ENCODE measurements around the gene NOL3. TPM values are rescaled to one million over a fixed set of nuclear protein-coding genes. Genes with fewer than 3 reads are reported as not detected.

NOL3 gene
- total and polyA plus RNA-seq, 2 of the 13 experiments (the other 11 are each of a cell fraction or from before 2014, with no cell fraction given), result 5.7 to 20.5 TPM

DNA sequence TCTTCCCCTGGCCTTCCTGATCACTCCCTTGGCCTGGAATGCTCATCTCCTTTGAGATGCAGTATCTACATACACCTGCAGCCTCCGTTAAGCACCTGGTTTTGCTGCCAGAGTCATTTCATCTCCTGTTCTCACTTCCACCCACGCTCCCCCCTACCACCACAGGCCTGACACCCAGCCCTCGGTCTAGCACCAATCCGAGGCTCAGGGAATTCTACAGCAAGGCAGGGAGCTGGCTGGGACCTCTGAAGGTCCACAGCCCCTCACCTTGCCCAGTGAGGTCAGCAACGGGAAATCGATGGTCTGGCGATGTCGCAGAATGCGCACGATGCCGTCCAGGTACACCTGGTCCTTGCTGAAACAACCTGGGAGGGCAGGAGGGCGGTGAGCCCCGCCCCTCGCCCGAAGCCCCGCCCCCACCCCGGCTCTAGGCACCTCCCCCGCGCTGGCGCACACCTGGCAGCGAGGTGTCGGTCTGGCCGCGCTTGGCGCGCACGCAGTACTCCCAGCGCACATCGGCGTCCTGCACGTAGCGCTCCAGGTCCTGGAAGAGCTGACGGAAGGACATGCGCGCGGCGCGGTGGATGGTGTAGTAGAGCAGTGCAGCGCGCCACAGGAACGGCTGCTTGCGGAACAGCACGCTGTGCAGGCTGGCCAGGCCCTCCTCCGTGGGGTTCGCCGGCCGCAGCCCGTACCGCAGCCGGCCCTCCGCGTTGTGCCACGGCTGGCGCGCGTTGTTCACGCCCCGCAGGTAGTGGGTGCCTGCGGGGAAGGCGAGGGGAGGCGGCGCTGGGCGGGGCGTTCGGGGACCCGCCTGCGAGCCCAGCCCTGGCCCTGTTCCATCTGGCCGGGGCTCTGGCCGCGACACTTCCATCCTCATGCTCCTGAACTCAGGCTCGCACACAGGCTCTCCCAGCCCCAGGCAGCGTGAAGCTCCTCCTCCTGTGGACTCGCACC, 7.7 kb downstream of the NOL3 start (continued):
- TF ChIP-seq ARNT (IDR thresholded peaks at IDR 0.05) (no peak), SMAD1 (CRISPR knock-in tag; IDR thresholded peaks at IDR 0.05; ENCODE audit: borderline replicate concordance, low read depth) (no peak), CEBPG (CRISPR knock-in tag; IDR thresholded peaks at IDR 0.05) (0 out of 2 replicates have a peak, but pooled peaks have one; percentile 25), ISX (CRISPR knock-in tag; conservative IDR thresholded peaks at IDR 0.05) (no peak), HOXD1 (CRISPR knock-in tag; IDR thresholded peaks at IDR 0.05) (0 out of 2 replicates have a peak, but pooled peaks have one; percentile 46), KLF11 (CRISPR knock-in tag; IDR thresholded peaks at IDR 0.05) (no peak), NR1H2 (CRISPR knock-in tag; IDR thresholded peaks at IDR 0.05; ENCODE audit: borderline replicate concordance, low read depth) (no peak), SNAPC2 (CRISPR knock-in tag; IDR thresholded peaks at IDR 0.05) (no peak), ZNF451 (CRISPR knock-in tag; IDR thresholded peaks at IDR 0.05) (peak; percentile 89), REPIN1 (CRISPR knock-in tag; IDR thresholded peaks at IDR 0.05; ENCODE audit: borderline replicate concordance, low read depth) (peak; percentile 46; the same call in 1 of the 2 replicates), ZNF225 (CRISPR knock-in tag; IDR thresholded peaks at IDR 0.05) (no peak), XBP1 (CRISPR knock-in tag; IDR thresholded peaks at IDR 0.05) (no peak), ZNF44 (CRISPR knock-in tag; IDR thresholded peaks at IDR 0.05) (no peak; the same call in 1 of the 2 replicates), ATM (IDR thresholded peaks at IDR 0.05; ENCODE audit: borderline replicate concordance) (no peak), ZNF749 (CRISPR knock-in tag; IDR thresholded peaks at IDR 0.05; ENCODE audit: borderline replicate concordance) (no peak), FOXK2 (IDR thresholded peaks at IDR 0.05) (no peak), TAF1 (CRISPR knock-in tag; IDR thresholded peaks at IDR 0.05) (peak; percentile 44; the same call in 1 of the 2 replicates), ZFP36L1 (CRISPR knock-in tag; IDR thresholded peaks at IDR 0.05) (no peak), RFXAP (CRISPR knock-in tag; IDR thresholded peaks at IDR 0.05; ENCODE audit: borderline replicate concordance) (no peak; the same call in 1 of the 2 replicates), MED8 (CRISPR knock-in tag; IDR thresholded peaks at IDR 0.05; ENCODE audit: insufficient replicate concordance) (no peak), FOSL1 (CRISPR knock-in tag; IDR thresholded peaks at IDR 0.05; ENCODE audit: borderline replicate concordance) (no peak), GATAD2A (CRISPR knock-in tag; IDR thresholded peaks at IDR 0.05) (no peak)
- TF ChIP-seq, protein P1, sequence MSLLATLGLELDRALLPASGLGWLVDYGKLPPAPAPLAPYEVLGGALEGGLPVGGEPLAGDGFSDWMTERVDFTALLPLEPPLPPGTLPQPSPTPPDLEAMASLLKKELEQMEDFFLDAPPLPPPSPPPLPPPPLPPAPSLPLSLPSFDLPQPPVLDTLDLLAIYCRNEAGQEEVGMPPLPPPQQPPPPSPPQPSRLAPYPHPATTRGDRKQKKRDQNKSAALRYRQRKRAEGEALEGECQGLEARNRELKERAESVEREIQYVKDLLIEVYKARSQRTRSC (CRISPR knock-in tag; IDR thresholded peaks at IDR 0.05; ENCODE audit: low read depth), result no peak
- TF ChIP-seq, protein P2, sequence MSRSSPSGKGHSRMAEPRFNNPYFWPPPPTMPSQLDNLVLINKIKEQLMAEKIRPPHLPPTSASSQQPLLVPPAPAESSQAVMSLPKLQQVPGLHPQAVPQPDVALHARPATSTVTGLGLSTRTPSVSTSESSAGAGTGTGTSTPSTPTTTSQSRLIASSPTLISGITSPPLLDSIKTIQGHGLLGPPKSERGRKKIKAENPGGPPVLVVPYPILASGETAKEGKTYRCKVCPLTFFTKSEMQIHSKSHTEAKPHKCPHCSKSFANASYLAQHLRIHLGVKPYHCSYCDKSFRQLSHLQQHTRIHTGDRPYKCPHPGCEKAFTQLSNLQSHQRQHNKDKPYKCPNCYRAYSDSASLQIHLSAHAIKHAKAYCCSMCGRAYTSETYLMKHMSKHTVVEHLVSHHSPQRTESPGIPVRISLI (CRISPR knock-in tag; IDR thresholded peaks at IDR 0.05; ENCODE audit: borderline replicate concordance), result no peak
- TF ChIP-seq, protein P3, sequence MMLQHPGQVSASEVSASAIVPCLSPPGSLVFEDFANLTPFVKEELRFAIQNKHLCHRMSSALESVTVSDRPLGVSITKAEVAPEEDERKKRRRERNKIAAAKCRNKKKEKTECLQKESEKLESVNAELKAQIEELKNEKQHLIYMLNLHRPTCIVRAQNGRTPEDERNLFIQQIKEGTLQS (CRISPR knock-in tag; IDR thresholded peaks at IDR 0.05), result no peak
- TF ChIP-seq, protein P4, sequence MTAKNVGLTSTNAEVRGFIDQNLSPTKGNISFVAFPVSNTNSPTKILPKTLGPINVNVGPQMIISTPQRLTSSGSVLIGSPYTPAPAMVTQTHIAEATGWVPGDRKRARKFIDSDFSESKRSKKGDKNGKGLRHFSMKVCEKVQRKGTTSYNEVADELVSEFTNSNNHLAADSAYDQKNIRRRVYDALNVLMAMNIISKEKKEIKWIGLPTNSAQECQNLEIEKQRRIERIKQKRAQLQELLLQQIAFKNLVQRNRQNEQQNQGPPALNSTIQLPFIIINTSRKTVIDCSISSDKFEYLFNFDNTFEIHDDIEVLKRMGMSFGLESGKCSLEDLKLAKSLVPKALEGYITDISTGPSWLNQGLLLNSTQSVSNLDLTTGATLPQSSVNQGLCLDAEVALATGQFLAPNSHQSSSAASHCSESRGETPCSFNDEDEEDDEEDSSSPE (CRISPR knock-in tag; IDR thresholded peaks at IDR 0.05), result peak; percentile 74
- TF ChIP-seq, protein P5, sequence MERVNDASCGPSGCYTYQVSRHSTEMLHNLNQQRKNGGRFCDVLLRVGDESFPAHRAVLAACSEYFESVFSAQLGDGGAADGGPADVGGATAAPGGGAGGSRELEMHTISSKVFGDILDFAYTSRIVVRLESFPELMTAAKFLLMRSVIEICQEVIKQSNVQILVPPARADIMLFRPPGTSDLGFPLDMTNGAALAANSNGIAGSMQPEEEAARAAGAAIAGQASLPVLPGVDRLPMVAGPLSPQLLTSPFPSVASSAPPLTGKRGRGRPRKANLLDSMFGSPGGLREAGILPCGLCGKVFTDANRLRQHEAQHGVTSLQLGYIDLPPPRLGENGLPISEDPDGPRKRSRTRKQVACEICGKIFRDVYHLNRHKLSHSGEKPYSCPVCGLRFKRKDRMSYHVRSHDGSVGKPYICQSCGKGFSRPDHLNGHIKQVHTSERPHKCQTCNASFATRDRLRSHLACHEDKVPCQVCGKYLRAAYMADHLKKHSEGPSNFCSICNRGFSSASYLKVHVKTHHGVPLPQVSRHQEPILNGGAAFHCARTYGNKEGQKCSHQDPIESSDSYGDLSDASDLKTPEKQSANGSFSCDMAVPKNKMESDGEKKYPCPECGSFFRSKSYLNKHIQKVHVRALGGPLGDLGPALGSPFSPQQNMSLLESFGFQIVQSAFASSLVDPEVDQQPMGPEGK (CRISPR knock-in tag; IDR thresholded peaks at IDR 0.05), result no peak
